Epithelial cell of prostate (primary cell): ENCODE measurements around the gene THSD4.

Experiments used
- DNase-seq: peaks from one replicate; pipeline ENCODE4 v3.0.0-alpha.2; 2011; ENCODE audit warnings: low read depth, low spot score
- H3K27ac ChIP-seq: fragments of 450-650 bp; 2 replicates; pipeline ENCODE4 v1.5.1; 2017; ENCODE audit warnings: mild to moderate bottlenecking

Gene THSD4

GRCh38 chr15:71094137-71094536 is 21.1 kb upstream of the THSD4 start:
- peak overlapping the region; percentile 90 for H3K27ac ChIP-seq
- DNase-seq = no peak

GRCh38 chr15:71096676-71097075 is 18.6 kb upstream of the THSD4 start:
- H3K27ac ChIP-seq = peak overlapping the region; percentile 93
- no peak for DNase-seq

GRCh38 chr15:71097890-71098289 is 17.4 kb upstream of the THSD4 start:
- no peak for DNase-seq
- H3K27ac ChIP-seq = peak overlapping the region; percentile 93

GRCh38 chr15:71098920-71099319 is 16.4 kb upstream of the THSD4 start:
- no peak for DNase-seq
- H3K27ac ChIP-seq = peak overlapping the region; percentile 93

DNA sequence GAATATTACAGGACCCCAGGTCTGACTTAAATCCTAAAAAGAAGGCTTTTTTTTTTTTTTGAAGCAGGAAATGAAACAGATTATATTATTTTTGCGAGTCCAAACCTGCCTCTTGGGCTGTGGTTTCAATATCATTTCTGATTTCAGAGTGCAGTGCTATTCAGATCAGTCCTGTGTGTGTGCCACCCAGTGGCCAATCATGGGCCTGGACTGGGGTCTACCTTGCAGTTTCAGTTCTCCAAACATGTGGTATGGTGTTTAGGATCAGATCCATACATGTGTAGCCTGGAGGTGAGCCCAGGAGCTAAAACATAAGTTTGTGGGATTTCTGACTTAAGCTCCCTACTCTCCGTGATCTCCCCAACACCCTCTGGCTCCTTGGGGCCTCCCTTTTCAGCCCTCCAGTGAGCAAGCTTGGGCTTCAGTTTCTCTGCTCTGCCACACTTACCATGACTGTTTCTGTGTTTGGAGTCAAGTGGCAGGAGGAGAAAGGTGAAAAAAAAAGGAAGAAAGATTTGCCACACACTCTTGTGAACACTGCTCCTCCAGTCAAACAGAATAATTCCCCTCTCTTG is 12.1 kb upstream of the THSD4 start:
- DNase-seq = no peak
- H3K27ac ChIP-seq = peak overlapping the region; percentile 47

DNA sequence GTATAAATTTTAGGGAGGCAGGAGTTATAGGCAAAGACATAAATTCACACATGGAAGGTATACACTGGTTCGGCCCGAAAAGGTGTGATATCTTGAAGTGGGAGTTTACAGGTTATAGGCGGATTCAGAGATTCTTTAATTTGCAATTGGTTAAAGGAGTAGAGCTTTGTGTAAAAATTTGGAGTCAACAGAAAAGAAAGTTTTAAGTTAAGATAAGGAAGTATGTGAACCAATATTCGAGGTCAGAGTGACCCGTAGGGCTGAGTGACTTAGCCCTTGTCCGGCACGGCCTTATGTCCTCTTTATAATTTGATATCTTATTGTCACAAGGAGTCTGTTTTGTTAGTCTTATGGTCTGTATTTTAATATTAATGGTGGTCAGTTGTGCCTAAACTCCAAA is 10.6 kb upstream of the THSD4 start:
- H3K27ac ChIP-seq = no peak overlapping the region
- no peak for DNase-seq

- no peak for DNase-seq
- H3K27ac ChIP-seq = no peak overlapping the region
Observed at GRCh38 chr15:71105444-71105843, 9.8 kb upstream of the THSD4 start.

GRCh38 chr15:71106802-71107500 is 8.3 kb upstream of the THSD4 start:
- H3K27ac ChIP-seq = peak overlapping the region; percentile 25
- no peak for DNase-seq

GRCh38 chr15:71107501-71107815 is 7.8 kb upstream of the THSD4 start:
- no peak for DNase-seq
- H3K27ac ChIP-seq = no peak overlapping the region

GRCh38 chr15:71109130-71109529 is 6.1 kb upstream of the THSD4 start:
- no peak for DNase-seq
- H3K27ac ChIP-seq = no peak overlapping the region

GRCh38 chr15:71109905-71110304 is 5.4 kb upstream of the THSD4 start:
- no peak overlapping the region for H3K27ac ChIP-seq
- no peak for DNase-seq

DNA sequence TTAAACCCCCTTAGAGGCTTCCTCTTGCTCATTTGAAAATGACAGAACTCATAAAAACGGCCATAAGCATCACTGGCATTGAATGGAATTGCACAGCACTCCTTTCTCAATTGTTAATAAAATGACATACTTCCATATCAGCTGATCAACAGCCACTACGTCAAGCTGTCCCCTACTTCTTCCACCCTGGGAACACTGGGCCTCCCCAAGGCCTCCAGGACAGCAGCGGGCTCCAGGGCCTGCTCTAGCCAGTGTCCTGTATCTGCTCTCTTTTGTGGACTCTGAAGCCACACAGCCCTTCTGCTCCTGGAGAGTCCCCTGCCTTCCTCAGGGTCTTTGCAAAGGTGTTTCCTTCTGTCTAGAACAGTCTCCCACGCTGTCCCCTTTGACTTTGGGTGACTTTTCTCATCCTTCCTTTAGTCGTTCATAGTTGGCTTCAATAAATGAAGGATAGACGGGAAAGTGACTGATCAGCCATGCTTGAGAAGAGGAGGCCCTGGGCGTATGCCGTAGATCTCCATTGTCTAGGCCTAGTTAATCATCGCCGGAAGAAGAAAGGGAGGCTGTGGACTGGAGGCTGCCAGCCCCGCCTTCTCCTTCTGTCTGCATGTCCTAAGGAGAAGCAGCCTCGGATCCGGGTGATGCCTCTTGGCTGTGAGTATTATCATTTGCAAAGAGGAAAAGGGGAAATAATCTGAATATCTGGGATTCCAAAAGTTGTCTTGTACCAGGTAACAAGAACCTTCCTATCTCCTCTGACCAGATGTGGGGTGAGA is 4.7 kb upstream of the THSD4 start:
- no peak for DNase-seq
- H3K27ac ChIP-seq = no peak overlapping the region

DNA sequence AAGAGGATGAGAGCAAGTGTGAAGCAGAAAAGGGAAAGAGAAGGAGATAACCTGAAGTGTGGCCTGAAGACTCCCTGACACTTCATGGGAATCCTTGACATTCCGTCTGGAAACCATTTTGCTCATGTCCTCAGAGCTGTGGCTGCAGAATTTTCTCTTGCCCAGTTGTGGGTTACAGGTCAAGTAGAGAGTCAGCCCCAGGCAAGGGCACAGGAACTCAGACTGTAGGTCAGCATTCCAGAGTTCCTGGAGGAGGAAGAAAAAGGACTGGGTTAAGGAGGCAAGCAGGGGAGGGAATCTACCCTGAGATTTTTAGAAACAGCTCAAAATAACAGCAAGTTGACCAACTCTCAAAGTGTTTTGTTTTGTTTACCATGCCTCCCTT is 4.1 kb upstream of the THSD4 start:
- no peak for DNase-seq
- no peak overlapping the region for H3K27ac ChIP-seq

GRCh38 chr15:71111950-71112349 is 3.3 kb upstream of the THSD4 start:
- no peak for DNase-seq
- no peak overlapping the region for H3K27ac ChIP-seq

DNA sequence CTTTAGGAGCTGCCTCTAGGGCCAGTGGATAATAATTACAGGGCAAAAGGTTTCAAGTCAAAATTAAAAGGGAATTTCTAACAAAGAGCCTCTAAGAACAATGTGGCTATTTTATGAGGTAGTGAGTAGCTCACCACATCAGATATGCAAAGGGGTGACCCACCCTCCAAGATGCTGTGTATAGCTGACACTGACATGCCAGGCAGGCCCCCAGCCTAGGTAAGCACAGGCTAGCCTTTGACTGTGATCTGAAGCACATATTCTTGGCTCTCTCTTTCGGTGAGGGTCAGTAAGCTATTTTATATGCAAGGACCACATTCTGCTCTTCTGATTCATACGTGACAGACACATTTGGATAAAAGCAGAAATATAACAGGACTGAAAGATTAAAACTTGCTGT is 2.8 kb upstream of the THSD4 start:
- H3K27ac ChIP-seq = no peak overlapping the region
- DNase-seq = no peak

GRCh38 chr15:71114066-71114680 is 1.1 kb upstream of the THSD4 start:
- H3K27ac ChIP-seq = peak overlapping the region; percentile 93
- no peak for DNase-seq

DNA sequence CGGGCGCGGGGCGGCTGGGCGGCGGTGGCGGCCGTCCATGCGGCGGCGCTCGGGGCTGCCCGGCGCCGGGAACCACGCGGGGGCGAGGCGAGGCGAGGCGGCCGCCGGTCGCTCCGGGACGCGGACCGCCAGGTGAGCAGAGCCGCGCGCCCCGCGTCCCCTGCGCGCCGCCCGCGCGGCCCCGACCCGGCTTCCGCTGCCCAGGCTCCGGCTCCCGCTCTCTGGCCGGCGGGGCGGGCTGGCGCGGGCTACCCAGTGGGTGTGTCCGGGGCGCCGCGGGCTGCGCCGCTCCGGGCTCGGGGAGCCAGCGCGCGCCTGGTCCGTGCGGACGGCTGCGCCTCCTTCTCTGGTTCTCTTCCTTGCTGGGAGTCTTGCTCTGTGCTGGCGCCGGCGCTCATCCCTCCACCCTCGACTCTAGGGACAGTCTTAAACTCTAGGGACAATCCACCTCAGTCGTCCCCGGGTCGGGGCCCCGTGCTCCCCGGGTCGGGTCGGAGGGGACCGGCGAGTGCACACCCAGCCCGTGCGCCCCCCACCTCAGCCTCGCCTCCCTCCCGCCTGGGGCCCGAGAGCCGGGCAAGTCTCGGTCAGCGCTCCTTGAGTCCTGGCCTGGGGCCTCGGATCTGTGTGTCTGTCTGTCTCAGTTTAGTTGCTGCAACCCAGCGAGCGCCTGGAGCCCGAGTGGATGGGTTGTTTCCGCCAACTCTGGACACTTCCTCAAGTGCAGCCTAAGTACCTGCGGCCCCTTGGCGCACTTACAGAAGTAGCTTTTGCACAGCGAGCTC is 488 bp downstream of the THSD4 start:
- no peak for DNase-seq
- H3K27ac ChIP-seq = peak overlapping the region; percentile 93

DNA sequence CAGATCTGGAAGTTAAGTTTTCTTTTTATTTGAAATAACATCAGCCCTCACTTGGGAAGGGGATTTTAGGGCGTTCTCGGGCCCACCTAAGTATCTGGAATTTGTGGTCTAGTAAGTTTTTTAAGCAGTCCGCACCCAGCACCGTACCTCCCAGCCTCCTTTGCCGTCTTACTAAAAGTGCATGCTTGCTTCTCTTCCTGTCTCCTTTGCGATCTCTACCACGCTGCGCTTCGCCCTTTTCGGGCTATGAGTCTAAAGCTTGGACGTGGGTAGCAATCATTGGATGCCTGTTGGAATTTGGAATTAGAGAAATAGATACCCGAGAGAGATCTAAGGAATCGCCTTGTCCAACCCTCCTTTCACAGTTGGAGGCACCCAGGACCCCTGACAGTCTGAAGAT is 1.1 kb downstream of the THSD4 start:
- no peak for DNase-seq
- peak overlapping the region; percentile 93 for H3K27ac ChIP-seq

GRCh38 chr15:71116942-71117341 is 1.7 kb downstream of the THSD4 start:
- no peak for DNase-seq
- H3K27ac ChIP-seq = peak overlapping the region; percentile 93

DNA sequence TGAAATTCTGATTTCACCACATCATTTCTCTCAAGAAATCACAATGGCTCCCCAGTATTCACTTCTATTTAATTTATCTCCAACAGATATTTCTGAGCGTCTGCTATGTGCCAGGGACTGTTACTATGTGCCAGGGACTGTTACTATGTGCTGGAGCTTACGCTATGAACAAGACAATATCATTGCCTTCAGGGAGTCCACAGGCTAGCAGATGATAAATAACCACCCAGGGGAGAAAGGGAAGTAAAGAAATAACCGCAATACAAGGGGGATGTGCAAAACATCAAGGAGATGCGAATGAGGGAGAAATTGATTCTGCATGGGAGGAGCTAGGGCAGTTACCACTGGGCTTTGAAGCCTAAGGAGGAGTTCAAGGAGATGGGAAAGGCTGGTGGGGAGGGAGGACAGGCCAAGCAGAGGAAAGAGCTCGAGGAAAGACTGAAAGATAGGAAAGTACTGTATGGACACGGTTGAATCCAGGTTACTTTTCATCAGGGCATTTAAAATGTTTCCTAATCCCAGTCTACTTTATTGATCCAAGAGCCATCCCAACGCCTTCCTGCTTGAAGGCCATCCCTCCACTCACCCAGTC is 2.5 kb downstream of the THSD4 start:
- DNase-seq = no peak
- peak overlapping the region; percentile 93 for H3K27ac ChIP-seq
